ENCODE measurements around the gene KLF5. TPM values are rescaled to one million over a fixed set of nuclear protein-coding genes. Genes with fewer than 3 reads are reported as not detected.

The KLF5 gene
- total and polyA plus RNA-seq, 2 of the 4 experiments (the other 2 are of a cell fraction) = 5.4 to 8.8 TPM

- Histone ChIP-seq H2BK120ac (ENCODE audit: low read depth, low read length) (no peak overlapping the region), H3K4me2 (ENCODE audit: low read depth, low read length) (no peak overlapping the region), H3K9me1 (ENCODE audit: insufficient read depth, low read length) (no peaks in the 10 kb centered on the region), H4K8ac (ENCODE audit: low read depth in 2 of 2, low read length in 2 of 2) (no peak overlapping the region), H3K27ac (ENCODE audit: insufficient read depth, low read length) (no peak overlapping the region), H3K18ac (ENCODE audit: low read depth, low read length) (no peak overlapping the region), H4K91ac (ENCODE audit: insufficient read depth, low read depth, low read length) (no peak overlapping the region), H3K36me3 (ENCODE audit: control insufficient read depth, insufficient read depth, low read length) (no peaks in the 10 kb centered on the region), H2AFZ (replicated peaks; ENCODE audit: low read length, poor library complexity) (no peak overlapping the region), H3K9me3 (ENCODE audit: control insufficient read depth, insufficient read depth, low read length) (no peaks in the 10 kb centered on the region), H3K9ac (ENCODE audit: low read depth, low read length) (no peak overlapping the region), H2BK5ac (ENCODE audit: low read depth, low read length, poor library complexity, severe bottlenecking) (no peak overlapping the region), H3K27me3 (ENCODE audit: control insufficient read depth, insufficient read depth, low read length) (no peaks in the 10 kb centered on the region), H4K20me1 (ENCODE audit: insufficient read depth, low read length) (no peaks in the 10 kb centered on the region), H3K14ac (replicated peaks; ENCODE audit: low read depth, low read length) (no peak overlapping the region), H2BK15ac (ENCODE audit: low read depth, low read length) (no peak overlapping the region), H3K23ac (ENCODE audit: low read depth, low read length) (no peak overlapping the region), H3K56ac (ENCODE audit: extremely low read depth, insufficient read depth, low read length) (no peak overlapping the region), H3K79me1 (ENCODE audit: low read depth in 1 of 2, low read length in 2 of 2) (no peaks in the 10 kb centered on the region), H2AK5ac (ENCODE audit: low read depth, low read length) (no peak overlapping the region), H2AK9ac (replicated peaks; ENCODE audit: low read depth, low read length, poor library complexity) (no peak overlapping the region), H4K5ac (ENCODE audit: low read depth, low read length) (no peak overlapping the region), H3K4ac (ENCODE audit: low read depth, low read length) (no peak overlapping the region), H3K4me1 (ENCODE audit: control insufficient read depth, insufficient read depth, low read length) (no peaks in the 10 kb centered on the region), H2BK20ac (ENCODE audit: low read depth, low read length) (no peak overlapping the region), H3K4me3 (ENCODE audit: insufficient read depth, low read depth, low read length) (no peak overlapping the region)
- dilution Hi-C loops (cut with HindIII; ENCODE audit: low sequenced_read_pairs, unreplicated experiment) = no loop called here
- ChIA-PET POLR2A (ENCODE audit: unreplicated experiment) (no interaction called here), CTCF (interaction anchor here (0.7 kb wide), 1 partner anchor 15 kb away, joined by 3 read pairs; no protein-coding TSS in a partner anchor)
- DNase-seq (no peak), ATAC-seq (ENCODE audit: low read depth) (no peak)
- in situ Hi-C loops (cut with MboI; ENCODE audit: low sequenced_read_pairs) = no loop called here
- TF ChIP-seq FOS (IDR thresholded peaks at IDR 0.05; ENCODE audit: low read depth, low read length) = no peak
- TF ChIP-seq POLR2A (IDR thresholded peaks at IDR 0.05; ENCODE audit: low read depth, low read length) = no peak
- TF ChIP-seq USF2 (IDR thresholded peaks at IDR 0.05; ENCODE audit: low read depth, low read length) = no peak
- TF ChIP-seq CEBPB (IDR thresholded peaks at IDR 0.05; ENCODE audit: low read depth, low read length) = no peak
- TF ChIP-seq BHLHE40 (IDR thresholded peaks at IDR 0.05; ENCODE audit: low read depth, low read length) = no peak
- no peak for TF ChIP-seq RFX5 (IDR thresholded peaks at IDR 0.05; ENCODE audit: low read depth, low read length)
- no peak for TF ChIP-seq MXI1 (IDR thresholded peaks at IDR 0.05; ENCODE audit: borderline replicate concordance, low read depth, low read length)
- no peak for TF ChIP-seq CTCF (conservative IDR thresholded peaks at IDR 0.05; ENCODE audit: low read depth, low read length)
- no TSS peak for BruUV-seq (replicated peaks)
- intact Hi-C loops (cut with micrococcal nuclease) = no loop called here
These were observed 20.7 kb upstream of the KLF5 start for GRCh38 chr13:73038064-73038463.
